Smooth muscle cell of trachea (primary cell): Measurements from ENCODE around the gene DNA2. TPM values are rescaled to one million over a fixed set of nuclear protein-coding genes. Genes with fewer than 3 reads are reported as not detected.

Source experiments
- total RNA-seq: library from RNA; depleted of rRNA; stranded (reverse); fragments of >200 nt; gene quantifications from 2 replicates; pipeline ENCODE4 v1.2.1, GENCODE V29; 2014

DNA2 gene
- 3.1 and 10.3 TPM in 2 replicates for total RNA-seq

GRCh38 chr10:68471586-68472408 is at the start of gene DNA2:
Gene DNA2, minus strand, starts transcription at chr10:68471973. Its CDS starts 109 bp downstream, at chr10:68471864.

GRCh38 chr10:68406815-68407548 is 64.8 kb downstream of the DNA2 start, which contains the start of gene RUFY2:
Gene RUFY2, minus strand, starts transcription at chr10:68407277. Its CDS starts 88 bp downstream, at chr10:68407189.

Other genes with a start within 250 kb of the DNA2 start
- gene ATOH7, start 239.9 kb downstream of the DNA2 start, total RNA-seq, result 0.17 TPM in 1 of 2 replicates, not detected in the other
- 19.0 and 33.7 TPM in 2 replicates for gene HNRNPH3, start 139.9 kb downstream of the DNA2 start, total RNA-seq
- gene PBLD, start 139.0 kb downstream of the DNA2 start, total RNA-seq, result 5.5 and 5.6 TPM in 2 replicates
- 19.4 and 33.6 TPM in 2 replicates for gene RUFY2, start 64.7 kb downstream of the DNA2 start, total RNA-seq
- gene SLC25A16, start 55.5 kb upstream of the DNA2 start, total RNA-seq, result 11.7 and 17.6 TPM in 2 replicates
- gene TET1, start 88.4 kb upstream of the DNA2 start, total RNA-seq, result 3.3 and 4.7 TPM in 2 replicates
- gene CCAR1, start 249.3 kb upstream of the DNA2 start, total RNA-seq, result 28.9 and 32.9 TPM in 2 replicates